Measurements from ENCODE around the gene MYB. TPM values are rescaled to one million over a fixed set of nuclear protein-coding genes. Genes with fewer than 3 reads are reported as not detected.

MYB gene
- total RNA-seq, 1 experiment from 2014 or later: 6.1 TPM

DNA sequence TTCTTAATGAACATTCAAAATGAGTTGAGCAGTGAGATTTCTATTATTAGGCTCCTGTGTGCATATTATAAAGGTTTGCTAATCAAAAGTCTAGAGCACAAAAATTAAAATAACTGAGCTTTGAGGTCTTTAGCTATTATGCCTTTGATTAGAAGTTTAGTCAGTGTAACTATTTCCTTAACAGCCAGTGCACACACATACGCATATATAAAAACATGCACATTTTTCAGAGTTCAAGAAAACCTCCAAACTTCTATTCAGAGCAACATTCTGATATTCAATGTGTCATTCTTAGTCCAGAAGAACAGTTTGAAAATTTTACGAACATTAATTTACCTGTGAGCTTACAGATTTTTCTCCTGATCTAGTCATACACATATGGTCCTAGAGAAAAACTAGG, 48.3 kb upstream of the MYB start (continued):
- TF ChIP-seq, protein P1, sequence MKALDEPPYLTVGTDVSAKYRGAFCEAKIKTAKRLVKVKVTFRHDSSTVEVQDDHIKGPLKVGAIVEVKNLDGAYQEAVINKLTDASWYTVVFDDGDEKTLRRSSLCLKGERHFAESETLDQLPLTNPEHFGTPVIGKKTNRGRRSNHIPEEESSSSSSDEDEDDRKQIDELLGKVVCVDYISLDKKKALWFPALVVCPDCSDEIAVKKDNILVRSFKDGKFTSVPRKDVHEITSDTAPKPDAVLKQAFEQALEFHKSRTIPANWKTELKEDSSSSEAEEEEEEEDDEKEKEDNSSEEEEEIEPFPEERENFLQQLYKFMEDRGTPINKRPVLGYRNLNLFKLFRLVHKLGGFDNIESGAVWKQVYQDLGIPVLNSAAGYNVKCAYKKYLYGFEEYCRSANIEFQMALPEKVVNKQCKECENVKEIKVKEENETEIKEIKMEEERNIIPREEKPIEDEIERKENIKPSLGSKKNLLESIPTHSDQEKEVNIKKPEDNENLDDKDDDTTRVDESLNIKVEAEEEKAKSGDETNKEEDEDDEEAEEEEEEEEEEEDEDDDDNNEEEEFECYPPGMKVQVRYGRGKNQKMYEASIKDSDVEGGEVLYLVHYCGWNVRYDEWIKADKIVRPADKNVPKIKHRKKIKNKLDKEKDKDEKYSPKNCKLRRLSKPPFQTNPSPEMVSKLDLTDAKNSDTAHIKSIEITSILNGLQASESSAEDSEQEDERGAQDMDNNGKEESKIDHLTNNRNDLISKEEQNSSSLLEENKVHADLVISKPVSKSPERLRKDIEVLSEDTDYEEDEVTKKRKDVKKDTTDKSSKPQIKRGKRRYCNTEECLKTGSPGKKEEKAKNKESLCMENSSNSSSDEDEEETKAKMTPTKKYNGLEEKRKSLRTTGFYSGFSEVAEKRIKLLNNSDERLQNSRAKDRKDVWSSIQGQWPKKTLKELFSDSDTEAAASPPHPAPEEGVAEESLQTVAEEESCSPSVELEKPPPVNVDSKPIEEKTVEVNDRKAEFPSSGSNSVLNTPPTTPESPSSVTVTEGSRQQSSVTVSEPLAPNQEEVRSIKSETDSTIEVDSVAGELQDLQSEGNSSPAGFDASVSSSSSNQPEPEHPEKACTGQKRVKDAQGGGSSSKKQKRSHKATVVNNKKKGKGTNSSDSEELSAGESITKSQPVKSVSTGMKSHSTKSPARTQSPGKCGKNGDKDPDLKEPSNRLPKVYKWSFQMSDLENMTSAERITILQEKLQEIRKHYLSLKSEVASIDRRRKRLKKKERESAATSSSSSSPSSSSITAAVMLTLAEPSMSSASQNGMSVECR (CRISPR knock-in tag; IDR thresholded peaks at IDR 0.05; ENCODE audit: borderline replicate concordance): no peak
- no peak for TF ChIP-seq SOX15 (CRISPR knock-in tag; IDR thresholded peaks at IDR 0.05)

DNA sequence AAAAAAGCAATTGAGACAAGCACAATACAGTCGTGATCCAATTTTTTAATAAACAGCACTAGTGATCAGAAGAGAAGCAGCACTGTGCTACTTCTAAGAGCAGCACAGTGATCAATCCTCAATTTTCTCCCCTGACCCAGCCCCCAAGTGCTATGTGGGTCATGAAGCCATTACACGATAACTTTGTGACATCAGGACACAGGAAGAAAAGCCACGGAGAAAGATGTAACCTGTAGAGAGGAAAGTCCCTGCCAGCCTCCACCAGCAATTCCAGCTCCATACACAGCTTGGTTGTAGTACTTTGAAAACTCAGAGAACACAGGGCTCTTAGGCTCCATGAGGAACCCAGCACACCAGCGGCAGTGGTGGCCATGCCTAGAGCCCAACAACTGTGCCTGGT, 45.3 kb upstream of the MYB start:
- no peak overlapping the region for H3K27ac Mint-ChIP-seq
- ChIA-PET POLR2A (no interaction called here), CTCF (interaction anchor here (0.6 to 0.8 kb wide), 2 partner anchors 27 to 46 kb away, joined by 3 read pairs; no protein-coding TSS in a partner anchor)
- no peak for DNase-seq (ENCODE audit: low spot score)
- TF ChIP-seq, protein P2, sequence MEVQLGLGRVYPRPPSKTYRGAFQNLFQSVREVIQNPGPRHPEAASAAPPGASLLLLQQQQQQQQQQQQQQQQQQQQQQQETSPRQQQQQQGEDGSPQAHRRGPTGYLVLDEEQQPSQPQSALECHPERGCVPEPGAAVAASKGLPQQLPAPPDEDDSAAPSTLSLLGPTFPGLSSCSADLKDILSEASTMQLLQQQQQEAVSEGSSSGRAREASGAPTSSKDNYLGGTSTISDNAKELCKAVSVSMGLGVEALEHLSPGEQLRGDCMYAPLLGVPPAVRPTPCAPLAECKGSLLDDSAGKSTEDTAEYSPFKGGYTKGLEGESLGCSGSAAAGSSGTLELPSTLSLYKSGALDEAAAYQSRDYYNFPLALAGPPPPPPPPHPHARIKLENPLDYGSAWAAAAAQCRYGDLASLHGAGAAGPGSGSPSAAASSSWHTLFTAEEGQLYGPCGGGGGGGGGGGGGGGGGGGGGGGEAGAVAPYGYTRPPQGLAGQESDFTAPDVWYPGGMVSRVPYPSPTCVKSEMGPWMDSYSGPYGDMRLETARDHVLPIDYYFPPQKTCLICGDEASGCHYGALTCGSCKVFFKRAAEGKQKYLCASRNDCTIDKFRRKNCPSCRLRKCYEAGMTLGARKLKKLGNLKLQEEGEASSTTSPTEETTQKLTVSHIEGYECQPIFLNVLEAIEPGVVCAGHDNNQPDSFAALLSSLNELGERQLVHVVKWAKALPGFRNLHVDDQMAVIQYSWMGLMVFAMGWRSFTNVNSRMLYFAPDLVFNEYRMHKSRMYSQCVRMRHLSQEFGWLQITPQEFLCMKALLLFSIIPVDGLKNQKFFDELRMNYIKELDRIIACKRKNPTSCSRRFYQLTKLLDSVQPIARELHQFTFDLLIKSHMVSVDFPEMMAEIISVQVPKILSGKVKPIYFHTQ (CRISPR knock-in tag; IDR thresholded peaks at IDR 0.05): no peak
- TF ChIP-seq NFYB (CRISPR knock-in tag; conservative IDR thresholded peaks at IDR 0.05; ENCODE audit: low read depth) (no peak), ZNF396 (CRISPR knock-in tag; IDR thresholded peaks at IDR 0.05; ENCODE audit: borderline replicate concordance) (no peak), ZNF138 (CRISPR knock-in tag; conservative IDR thresholded peaks at IDR 0.05) (no peak), ZNF121 (CRISPR knock-in tag; IDR thresholded peaks at IDR 0.05) (no peak), FOXK1 (CRISPR knock-in tag; IDR thresholded peaks at IDR 0.05) (no peak)
- TF ChIP-seq, protein P3, sequence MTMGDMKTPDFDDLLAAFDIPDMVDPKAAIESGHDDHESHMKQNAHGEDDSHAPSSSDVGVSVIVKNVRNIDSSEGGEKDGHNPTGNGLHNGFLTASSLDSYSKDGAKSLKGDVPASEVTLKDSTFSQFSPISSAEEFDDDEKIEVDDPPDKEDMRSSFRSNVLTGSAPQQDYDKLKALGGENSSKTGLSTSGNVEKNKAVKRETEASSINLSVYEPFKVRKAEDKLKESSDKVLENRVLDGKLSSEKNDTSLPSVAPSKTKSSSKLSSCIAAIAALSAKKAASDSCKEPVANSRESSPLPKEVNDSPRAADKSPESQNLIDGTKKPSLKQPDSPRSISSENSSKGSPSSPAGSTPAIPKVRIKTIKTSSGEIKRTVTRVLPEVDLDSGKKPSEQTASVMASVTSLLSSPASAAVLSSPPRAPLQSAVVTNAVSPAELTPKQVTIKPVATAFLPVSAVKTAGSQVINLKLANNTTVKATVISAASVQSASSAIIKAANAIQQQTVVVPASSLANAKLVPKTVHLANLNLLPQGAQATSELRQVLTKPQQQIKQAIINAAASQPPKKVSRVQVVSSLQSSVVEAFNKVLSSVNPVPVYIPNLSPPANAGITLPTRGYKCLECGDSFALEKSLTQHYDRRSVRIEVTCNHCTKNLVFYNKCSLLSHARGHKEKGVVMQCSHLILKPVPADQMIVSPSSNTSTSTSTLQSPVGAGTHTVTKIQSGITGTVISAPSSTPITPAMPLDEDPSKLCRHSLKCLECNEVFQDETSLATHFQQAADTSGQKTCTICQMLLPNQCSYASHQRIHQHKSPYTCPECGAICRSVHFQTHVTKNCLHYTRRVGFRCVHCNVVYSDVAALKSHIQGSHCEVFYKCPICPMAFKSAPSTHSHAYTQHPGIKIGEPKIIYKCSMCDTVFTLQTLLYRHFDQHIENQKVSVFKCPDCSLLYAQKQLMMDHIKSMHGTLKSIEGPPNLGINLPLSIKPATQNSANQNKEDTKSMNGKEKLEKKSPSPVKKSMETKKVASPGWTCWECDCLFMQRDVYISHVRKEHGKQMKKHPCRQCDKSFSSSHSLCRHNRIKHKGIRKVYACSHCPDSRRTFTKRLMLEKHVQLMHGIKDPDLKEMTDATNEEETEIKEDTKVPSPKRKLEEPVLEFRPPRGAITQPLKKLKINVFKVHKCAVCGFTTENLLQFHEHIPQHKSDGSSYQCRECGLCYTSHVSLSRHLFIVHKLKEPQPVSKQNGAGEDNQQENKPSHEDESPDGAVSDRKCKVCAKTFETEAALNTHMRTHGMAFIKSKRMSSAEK (CRISPR knock-in tag; IDR thresholded peaks at IDR 0.05; ENCODE audit: borderline replicate concordance): no peak
- no peaks in the 10 kb centered on the region for H3K27me3 Mint-ChIP-seq (ENCODE audit: low read depth)
- no peak overlapping the region for H3K4me3 Mint-ChIP-seq
- ATAC-seq: no peak
- no peaks in the 10 kb centered on the region for H3K36me3 Mint-ChIP-seq
- no peaks in the 10 kb centered on the region for H3K4me1 Mint-ChIP-seq
- no peaks in the 10 kb centered on the region for H3K9me3 Mint-ChIP-seq

DNA sequence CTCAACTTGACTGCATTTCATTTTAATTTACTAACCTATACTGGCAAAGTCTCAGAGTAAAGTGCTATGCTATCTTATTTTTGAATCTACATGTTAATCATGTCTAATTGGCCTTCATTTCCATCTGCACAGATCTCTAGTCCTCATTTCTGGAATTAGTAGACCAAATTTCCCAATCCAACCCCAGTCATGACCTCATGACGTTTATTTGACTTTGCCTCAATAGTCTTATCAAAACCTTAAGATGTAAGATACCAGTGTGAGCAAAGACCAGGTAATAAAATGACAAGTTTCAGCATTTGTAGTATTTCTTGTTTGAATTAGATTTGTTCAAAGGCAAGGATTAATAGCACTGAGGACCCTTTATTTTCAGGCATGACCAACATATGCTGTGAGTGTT, 43.3 kb upstream of the MYB start:
- DNase-seq (ENCODE audit: low spot score) (no peak), ATAC-seq (no peak)
- H3K4me1 Mint-ChIP-seq: no peaks in the 10 kb centered on the region
- CTCF ChIA-PET: no interaction called here
- H3K27me3 Mint-ChIP-seq (ENCODE audit: low read depth): no peaks in the 10 kb centered on the region; the same call in 1 of the 2 replicates
- POLR2A ChIA-PET: no interaction called here
- no peaks in the 10 kb centered on the region for H3K36me3 Mint-ChIP-seq
- no peak overlapping the region for H3K27ac Mint-ChIP-seq
- no peak overlapping the region for H3K4me3 Mint-ChIP-seq
- H3K9me3 Mint-ChIP-seq: no peaks in the 10 kb centered on the region
- TF ChIP-seq, protein P4, sequence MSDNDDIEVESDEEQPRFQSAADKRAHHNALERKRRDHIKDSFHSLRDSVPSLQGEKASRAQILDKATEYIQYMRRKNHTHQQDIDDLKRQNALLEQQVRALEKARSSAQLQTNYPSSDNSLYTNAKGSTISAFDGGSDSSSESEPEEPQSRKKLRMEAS (CRISPR knock-in tag; IDR thresholded peaks at IDR 0.05): no peak
- TF ChIP-seq, protein P5, sequence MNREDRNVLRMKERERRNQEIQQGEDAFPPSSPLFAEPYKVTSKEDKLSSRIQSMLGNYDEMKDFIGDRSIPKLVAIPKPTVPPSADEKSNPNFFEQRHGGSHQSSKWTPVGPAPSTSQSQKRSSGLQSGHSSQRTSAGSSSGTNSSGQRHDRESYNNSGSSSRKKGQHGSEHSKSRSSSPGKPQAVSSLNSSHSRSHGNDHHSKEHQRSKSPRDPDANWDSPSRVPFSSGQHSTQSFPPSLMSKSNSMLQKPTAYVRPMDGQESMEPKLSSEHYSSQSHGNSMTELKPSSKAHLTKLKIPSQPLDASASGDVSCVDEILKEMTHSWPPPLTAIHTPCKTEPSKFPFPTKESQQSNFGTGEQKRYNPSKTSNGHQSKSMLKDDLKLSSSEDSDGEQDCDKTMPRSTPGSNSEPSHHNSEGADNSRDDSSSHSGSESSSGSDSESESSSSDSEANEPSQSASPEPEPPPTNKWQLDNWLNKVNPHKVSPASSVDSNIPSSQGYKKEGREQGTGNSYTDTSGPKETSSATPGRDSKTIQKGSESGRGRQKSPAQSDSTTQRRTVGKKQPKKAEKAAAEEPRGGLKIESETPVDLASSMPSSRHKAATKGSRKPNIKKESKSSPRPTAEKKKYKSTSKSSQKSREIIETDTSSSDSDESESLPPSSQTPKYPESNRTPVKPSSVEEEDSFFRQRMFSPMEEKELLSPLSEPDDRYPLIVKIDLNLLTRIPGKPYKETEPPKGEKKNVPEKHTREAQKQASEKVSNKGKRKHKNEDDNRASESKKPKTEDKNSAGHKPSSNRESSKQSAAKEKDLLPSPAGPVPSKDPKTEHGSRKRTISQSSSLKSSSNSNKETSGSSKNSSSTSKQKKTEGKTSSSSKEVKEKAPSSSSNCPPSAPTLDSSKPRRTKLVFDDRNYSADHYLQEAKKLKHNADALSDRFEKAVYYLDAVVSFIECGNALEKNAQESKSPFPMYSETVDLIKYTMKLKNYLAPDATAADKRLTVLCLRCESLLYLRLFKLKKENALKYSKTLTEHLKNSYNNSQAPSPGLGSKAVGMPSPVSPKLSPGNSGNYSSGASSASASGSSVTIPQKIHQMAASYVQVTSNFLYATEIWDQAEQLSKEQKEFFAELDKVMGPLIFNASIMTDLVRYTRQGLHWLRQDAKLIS (CRISPR knock-in tag; IDR thresholded peaks at IDR 0.05; ENCODE audit: borderline replicate concordance): no peak
- TF ChIP-seq, protein P6, sequence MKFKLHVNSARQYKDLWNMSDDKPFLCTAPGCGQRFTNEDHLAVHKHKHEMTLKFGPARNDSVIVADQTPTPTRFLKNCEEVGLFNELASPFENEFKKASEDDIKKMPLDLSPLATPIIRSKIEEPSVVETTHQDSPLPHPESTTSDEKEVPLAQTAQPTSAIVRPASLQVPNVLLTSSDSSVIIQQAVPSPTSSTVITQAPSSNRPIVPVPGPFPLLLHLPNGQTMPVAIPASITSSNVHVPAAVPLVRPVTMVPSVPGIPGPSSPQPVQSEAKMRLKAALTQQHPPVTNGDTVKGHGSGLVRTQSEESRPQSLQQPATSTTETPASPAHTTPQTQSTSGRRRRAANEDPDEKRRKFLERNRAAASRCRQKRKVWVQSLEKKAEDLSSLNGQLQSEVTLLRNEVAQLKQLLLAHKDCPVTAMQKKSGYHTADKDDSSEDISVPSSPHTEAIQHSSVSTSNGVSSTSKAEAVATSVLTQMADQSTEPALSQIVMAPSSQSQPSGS (CRISPR knock-in tag; IDR thresholded peaks at IDR 0.05; ENCODE audit: borderline replicate concordance, low read depth): no peak
- TF ChIP-seq MXD4 (CRISPR knock-in tag; IDR thresholded peaks at IDR 0.05; ENCODE audit: borderline replicate concordance) (no peak), ZNF396 (CRISPR knock-in tag; IDR thresholded peaks at IDR 0.05; ENCODE audit: borderline replicate concordance) (no peak), CREB1 (CRISPR knock-in tag; IDR thresholded peaks at IDR 0.05) (no peak)

All from WTC11 (cell line).